Left renal cortex interstitium (tissue), 4 donors: ENCODE measurements around the gene PDGFA. TPM values are rescaled to one million over a fixed set of nuclear protein-coding genes. Genes with fewer than 3 reads are reported as not detected.

Source experiments
- DNase-seq, 4 donors: peaks; one replicate each; pipeline ENCODE4 v3.0.0-alpha.2; 2013; ENCODE audit warnings: low read depth in 4 of 4, low spot score in 2 of 4, missing footprints in 1 of 4
- polyA plus RNA-seq, 4 donors: library from polyadenylated mRNA; unstranded; fragments of 120-200 nt; gene quantifications; one replicate each; pipeline ENCODE4 v1.2.1, GENCODE V29; 2013; ENCODE audit not compliant: insufficient read length in 4 of 4

PDGFA gene
- polyA plus RNA-seq, 4 donors, result 44.5 to 57.8 (median 50.3) TPM

DNA sequence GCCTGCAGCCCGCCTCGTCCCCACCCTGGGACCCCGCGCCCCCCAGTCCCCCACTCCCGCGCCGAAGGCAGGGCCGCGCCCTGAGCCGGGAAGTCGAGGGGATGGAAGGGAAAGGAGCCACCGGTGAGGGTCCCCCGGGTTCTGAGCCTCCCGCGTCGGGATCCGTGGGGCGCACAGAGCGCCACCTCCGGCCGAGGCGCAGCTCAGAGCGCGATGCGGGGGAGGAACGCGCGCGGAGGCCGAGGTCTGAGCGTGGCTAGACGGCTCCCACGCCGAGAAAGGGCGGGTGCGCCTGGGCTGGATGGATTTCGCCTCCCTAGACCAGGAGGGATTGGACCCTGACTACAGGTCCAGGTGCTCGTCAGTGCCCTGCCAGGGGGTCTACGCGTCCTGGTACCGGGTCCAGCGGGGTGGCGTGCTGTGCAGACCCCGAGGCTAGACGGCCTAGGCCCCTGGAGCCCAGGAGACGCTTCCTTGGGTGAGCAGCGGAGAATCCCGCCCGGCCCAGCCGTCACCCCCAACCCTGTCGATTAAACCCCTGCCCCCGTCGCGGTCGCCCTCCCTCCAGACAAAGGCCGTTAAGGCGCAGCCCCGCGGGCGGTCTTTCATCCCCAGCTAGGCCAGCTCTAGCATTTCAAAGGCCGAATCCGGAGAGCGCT, 986 bp upstream of the PDGFA start:
- no peak for DNase-seq

GRCh38 chr7:518630-519483, 789 bp downstream of the PDGFA start:
- DNase-seq, result no peak

- no peak for DNase-seq
Measured at GRCh38 chr7:517774-518629, 1.6 kb downstream of the PDGFA start.

DNA sequence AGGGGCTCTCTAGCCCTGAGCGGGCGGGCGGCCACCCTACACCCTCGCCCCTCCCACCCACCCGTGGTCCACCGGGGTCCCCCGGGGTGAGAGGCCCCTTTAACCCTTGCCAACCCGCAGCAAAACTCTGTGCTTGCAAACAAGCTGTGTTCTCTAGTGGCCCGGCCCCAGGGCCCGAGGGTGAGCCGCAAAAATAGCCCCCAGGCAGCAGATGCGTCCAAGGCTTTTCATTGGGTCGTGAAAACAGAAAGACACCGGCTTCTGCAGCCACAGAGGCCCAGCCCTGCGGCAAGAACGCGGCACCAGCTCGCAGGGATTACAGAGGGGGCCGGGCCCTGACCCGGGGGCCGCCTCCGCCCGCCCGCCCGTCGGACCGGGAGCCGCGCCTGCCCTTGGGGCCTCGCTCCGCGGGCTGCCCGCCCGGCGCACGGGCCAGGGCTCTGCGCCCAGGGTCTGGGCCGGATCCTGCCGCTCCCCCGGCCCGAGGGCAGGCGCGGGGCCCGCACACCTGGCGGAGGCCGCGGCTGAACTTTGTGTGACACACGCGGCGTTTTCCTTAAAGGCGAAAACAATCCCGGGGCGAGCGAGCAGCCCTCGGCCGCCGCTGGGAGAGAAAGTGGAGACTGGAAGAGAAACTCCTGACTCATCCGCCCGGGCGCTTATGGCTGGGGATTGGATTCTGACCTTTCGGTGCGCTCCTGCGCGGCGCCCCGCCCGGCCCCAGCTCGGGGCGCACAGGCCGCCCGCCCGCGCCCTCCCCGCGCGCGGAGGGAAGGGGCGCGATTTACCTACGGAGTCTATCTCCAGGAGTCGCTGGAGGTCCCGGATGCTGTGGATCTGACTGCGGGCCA, 2.8 kb downstream of the PDGFA start:
- no peak for DNase-seq

- DNase-seq, result no peak
Measured at GRCh38 chr7:516216-516605, 3.4 kb downstream of the PDGFA start.

DNA sequence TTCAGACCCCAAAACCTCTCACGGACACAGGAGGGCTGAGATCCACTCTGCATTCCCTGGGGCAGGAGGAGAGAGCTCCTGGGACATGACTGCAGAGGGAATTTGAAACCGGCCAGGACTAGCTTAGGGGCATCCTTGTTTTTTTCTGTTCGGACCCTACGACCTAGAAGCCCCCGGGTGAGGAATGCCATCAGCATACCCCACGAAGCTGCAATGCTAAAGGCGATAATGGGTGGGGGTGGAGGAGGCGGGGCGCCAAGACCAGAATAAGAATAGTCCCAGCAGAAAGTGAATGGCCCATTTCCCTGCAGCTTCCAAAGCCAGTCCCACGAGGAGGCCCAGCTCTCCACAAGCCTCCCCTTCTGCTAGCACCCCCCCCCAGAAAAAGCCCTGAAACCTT, 4.0 kb downstream of the PDGFA start:
- no peak for DNase-seq

DNA sequence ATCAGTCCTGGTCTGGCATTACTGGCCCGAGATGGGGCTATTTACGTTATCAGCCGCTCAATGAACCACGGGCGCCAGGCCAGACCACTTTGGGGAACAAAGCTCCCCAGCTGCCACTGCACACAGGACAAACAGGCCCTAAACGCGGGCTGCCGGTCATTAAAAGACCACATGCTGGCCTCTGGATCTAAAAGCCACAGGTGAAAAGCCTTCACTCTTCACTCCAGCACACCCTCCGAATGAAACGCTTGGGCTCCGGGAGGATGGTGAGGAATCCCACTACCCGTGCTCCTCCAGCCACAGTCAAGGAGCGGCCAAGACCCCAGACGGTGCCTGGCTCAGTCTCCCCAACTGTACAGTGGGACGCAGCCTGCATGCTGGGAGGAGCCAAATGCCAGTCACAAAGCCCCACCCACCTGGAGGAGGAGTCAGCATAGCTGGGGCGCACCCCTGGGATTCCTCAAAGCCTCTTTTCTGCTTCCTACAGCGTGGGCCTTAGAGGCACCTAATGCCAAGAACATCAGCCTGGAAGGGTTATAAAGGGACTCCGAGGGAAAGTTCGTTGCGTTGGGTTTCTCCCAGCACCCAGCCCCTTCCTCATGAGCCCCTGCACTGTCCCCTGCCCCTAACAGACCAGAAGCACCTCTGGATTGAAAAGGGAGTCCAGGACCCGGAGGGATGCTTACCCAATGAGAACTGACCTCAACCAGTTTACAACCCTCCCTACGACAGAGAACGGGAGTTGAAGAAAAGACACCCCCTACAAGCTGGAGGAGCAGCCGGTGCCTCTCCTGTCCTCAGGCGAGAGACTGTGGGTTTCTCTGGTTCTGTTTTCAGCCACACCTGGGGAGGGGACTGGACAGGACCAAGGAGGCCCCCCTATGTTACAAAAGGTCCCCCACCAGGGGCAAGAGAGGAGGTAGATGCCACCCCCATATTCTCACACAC, 4.7 kb downstream of the PDGFA start:
- DNase-seq, result no peak

- DNase-seq, result no peak
Measured at GRCh38 chr7:514242-514641, 5.4 kb downstream of the PDGFA start.

GRCh38 chr7:513521-514166, 6.0 kb downstream of the PDGFA start:
- no peak for DNase-seq

GRCh38 chr7:512541-513311, 6.9 kb downstream of the PDGFA start:
- no peak for DNase-seq

GRCh38 chr7:512146-512510, 7.5 kb downstream of the PDGFA start:
- DNase-seq, result no peak

DNA sequence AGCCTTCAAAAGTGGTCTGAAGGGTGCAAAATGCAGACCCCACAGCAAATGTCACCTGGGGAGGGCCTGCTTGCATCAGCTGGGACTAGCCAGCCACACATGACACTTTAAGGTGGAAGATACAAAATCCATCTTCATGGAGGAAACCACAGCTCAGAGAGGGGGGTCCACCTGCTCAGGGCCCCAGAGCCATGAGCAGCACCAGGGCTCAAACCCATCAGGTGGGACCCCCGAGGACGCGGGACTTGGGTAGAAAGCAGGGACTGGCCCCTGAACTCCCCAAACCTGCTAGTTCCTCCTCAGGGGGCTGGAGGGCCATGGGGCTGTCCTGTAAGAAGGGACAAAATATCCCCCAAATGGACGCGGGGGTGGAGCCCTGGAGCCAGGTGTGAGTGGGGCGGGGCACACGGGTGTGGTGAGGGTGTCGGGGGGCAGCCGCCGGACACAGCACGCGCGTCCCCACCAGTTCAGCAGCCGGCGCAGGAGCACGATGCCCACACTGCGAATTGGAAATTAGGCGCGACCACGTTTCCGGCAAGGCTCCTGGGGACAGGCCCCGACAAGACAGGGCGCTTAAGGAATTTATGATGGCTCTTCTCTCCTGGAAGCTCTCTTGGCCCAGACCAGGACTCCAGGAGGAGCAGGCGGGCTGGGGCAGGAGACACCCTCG, 8.0 kb downstream of the PDGFA start:
- no peak for DNase-seq

DNA sequence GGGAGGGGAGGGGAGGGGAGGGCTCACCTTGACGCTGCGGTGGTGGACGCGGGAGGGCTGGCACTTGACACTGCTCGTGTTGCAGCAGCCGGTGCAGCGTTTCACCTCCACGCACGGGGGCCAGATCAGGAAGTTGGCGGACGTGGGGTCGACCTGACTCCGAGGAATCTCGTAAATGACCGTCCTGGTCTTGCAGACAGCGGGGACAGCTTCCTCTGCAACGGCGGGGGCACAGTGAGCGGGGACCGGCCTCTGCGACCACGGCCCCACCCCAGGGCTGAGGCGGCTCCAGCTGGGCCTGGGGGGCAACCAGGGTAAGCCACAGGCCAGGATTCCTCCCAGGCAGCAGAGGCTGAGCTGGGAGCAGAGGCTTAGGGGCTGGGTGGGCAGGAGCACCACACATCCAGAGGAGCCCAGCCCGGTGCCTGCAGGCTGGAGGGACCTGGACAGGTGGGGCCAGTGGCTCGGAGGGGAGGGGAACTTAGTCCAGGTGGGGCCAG, 8.8 kb downstream of the PDGFA start:
- no peak for DNase-seq

DNA sequence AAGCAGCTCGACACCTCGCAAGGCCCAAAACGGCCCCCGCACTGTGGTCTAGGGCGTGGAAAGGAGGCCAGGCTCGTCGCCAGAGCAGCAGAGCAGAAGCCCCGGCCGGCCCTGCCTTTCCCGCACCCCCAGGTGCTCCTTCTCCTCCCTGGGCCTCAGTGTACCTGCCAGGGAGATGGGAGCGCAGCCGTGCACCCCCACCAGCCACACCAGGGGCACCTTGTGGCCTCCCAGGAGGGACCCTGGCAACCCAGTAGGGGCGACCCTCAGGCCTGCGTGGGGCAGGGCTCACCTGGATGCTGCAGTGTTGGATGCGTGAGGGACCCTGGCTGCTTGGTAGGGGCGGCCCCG, 9.5 kb downstream of the PDGFA start:
- no peak for DNase-seq

GRCh38 chr7:509426-510130, 10.1 kb downstream of the PDGFA start:
- no peak for DNase-seq

GRCh38 chr7:508461-509170, 11.0 kb downstream of the PDGFA start:
- no peak for DNase-seq
